ENCODE results near the gene PLXNA2.

PLXNA2 gene

GRCh38 chr1:208221291-208221622 is 22.9 kb downstream of the PLXNA2 start:
- no peak for DNase-seq (ENCODE audit: low spot score)

GRCh38 chr1:208219659-208220282 is 24.4 kb downstream of the PLXNA2 start:
- DNase-seq (ENCODE audit: low spot score): no peak

- DNase-seq (ENCODE audit: low spot score): no peak
Measured at GRCh38 chr1:208219098-208219658, 25.0 kb downstream of the PLXNA2 start.

GRCh38 chr1:208218237-208219097 is 25.7 kb downstream of the PLXNA2 start:
- DNase-seq (ENCODE audit: low spot score): no peak

GRCh38 chr1:208217781-208218180 is 26.4 kb downstream of the PLXNA2 start:
- no peak for DNase-seq (ENCODE audit: low spot score)

GRCh38 chr1:208216806-208217205 is 27.4 kb downstream of the PLXNA2 start:
- DNase-seq (ENCODE audit: low spot score): no peak

GRCh38 chr1:208216062-208216461 is 28.1 kb downstream of the PLXNA2 start:
- DNase-seq (ENCODE audit: low spot score): no peak

- DNase-seq (ENCODE audit: low spot score): no peak
Measured at GRCh38 chr1:208215393-208215792, 28.8 kb downstream of the PLXNA2 start.

- no peak for DNase-seq (ENCODE audit: low spot score)
Measured at GRCh38 chr1:208213786-208214185, 30.4 kb downstream of the PLXNA2 start.

- DNase-seq (ENCODE audit: low spot score): no peak
Measured at GRCh38 chr1:208212893-208213292, 31.3 kb downstream of the PLXNA2 start.

GRCh38 chr1:208211921-208212843 is 32.0 kb downstream of the PLXNA2 start:
- no peak for DNase-seq (ENCODE audit: low spot score)

- DNase-seq (ENCODE audit: low spot score): no peak
Measured at GRCh38 chr1:208209896-208210589, 34.1 kb downstream of the PLXNA2 start.

- DNase-seq (ENCODE audit: low spot score): no peak
Measured at GRCh38 chr1:208209286-208209685, 34.9 kb downstream of the PLXNA2 start.

GRCh38 chr1:208208132-208208487 is 36.1 kb downstream of the PLXNA2 start:
- no peak for DNase-seq (ENCODE audit: low spot score)

GRCh38 chr1:208207388-208208131 is 36.6 kb downstream of the PLXNA2 start:
- no peak for DNase-seq (ENCODE audit: low spot score)

- no peak for DNase-seq (ENCODE audit: low spot score)
Measured at GRCh38 chr1:208206092-208206698, 38.0 kb downstream of the PLXNA2 start.

GRCh38 chr1:208205216-208206013 is 38.8 kb downstream of the PLXNA2 start:
- no peak for DNase-seq (ENCODE audit: low spot score)

GRCh38 chr1:208204779-208205178 is 39.4 kb downstream of the PLXNA2 start:
- no peak for DNase-seq (ENCODE audit: low spot score)

GRCh38 chr1:208203848-208204609 is 40.2 kb downstream of the PLXNA2 start:
- DNase-seq (ENCODE audit: low spot score): no peak
